NCI-H526 (cell line): Measurements from ENCODE around the gene ACTL8.

Source experiments
- DNase-seq, 2 experiments: peaks; one replicate each; lab custom pipeline; 2025; lab: John Stamatoyannopoulos, UW

The ACTL8 gene

GRCh38 chr1:17805869-17806684, 50.9 kb downstream of the ACTL8 start:
- no peak for DNase-seq

GRCh38 chr1:17808816-17809215, 53.7 kb downstream of the ACTL8 start:
- no peak for DNase-seq

GRCh38 chr1:17810668-17811067, 55.5 kb downstream of the ACTL8 start:
- no peak for DNase-seq

- DNase-seq: no peak
Measured at GRCh38 chr1:17816511-17816910, 61.4 kb downstream of the ACTL8 start.

GRCh38 chr1:17819129-17819802, 64.1 kb downstream of the ACTL8 start:
- DNase-seq: no peak

GRCh38 chr1:17820198-17820597, 65.1 kb downstream of the ACTL8 start:
- no peak for DNase-seq

- DNase-seq: no peak
Measured at GRCh38 chr1:17822741-17823426, 67.8 kb downstream of the ACTL8 start.

GRCh38 chr1:17825273-17826164, 70.4 kb downstream of the ACTL8 start:
- DNase-seq: no peak

GRCh38 chr1:17826165-17826488, 71.0 kb downstream of the ACTL8 start:
- peak in 1 of 2 experiments; percentile 73 for DNase-seq

GRCh38 chr1:17828991-17829390, 73.9 kb downstream of the ACTL8 start:
- DNase-seq: no peak

GRCh38 chr1:17829579-17829978, 74.4 kb downstream of the ACTL8 start:
- no peak for DNase-seq

- DNase-seq: no peak
Measured at GRCh38 chr1:17831597-17831996, 76.5 kb downstream of the ACTL8 start.

- no peak for DNase-seq
Measured at GRCh38 chr1:17833661-17834501, 78.7 kb downstream of the ACTL8 start.

GRCh38 chr1:17834561-17835100, 79.5 kb downstream of the ACTL8 start:
- no peak for DNase-seq

- no peak for DNase-seq
Measured at GRCh38 chr1:17837233-17838030, 82.3 kb downstream of the ACTL8 start.

GRCh38 chr1:17839641-17840196, 84.6 kb downstream of the ACTL8 start:
- DNase-seq: no peak

GRCh38 chr1:17841944-17842343, 86.8 kb downstream of the ACTL8 start:
- no peak for DNase-seq

- no peak for DNase-seq
Measured at GRCh38 chr1:17842686-17843085, 87.6 kb downstream of the ACTL8 start.

GRCh38 chr1:17844185-17844826, 89.2 kb downstream of the ACTL8 start:
- no peak for DNase-seq
